ENCODE results near the gene ICAM4.

Gene ICAM4

DNA sequence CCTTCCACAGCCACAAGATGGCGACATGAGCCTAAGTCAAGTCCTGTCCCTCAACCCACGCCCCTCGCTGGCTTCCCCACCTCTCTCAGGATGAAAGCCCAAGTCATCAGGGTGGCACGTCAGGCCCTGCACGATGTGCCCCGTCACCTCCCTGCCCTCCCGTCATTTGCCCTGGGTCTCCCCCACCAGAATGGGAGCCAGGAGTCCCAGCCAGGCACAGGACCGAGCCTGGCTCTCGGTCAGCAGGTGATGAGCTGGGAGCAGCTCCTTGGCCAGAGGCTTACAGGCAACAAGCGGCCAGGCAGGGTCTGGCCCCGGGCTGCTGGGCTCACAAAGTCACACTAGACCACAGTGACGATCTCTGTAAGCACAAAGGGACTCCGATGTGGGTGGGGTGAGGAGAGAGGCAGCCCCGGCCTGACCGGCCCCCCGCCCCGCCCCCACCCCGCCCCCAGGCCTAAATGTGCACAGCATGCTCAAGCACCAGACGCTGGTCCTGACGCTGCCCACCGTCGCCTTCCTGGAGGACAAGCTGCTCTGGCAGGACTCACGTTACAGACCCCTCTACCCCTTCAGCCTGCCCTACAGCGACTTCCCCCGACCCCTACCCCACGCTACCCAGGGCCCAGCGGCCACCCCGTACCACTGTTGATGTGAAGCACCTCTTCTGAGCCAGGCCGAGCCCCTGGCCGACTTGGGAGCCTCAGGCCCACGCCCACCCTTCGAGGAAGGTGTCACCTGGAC is 27.4 kb upstream of the ICAM4 start:
- peak; percentile 85 for DNase-seq (ENCODE audit: low spot score)
- TF ChIP-seq CTCF (IDR thresholded peaks at IDR 0.05; ENCODE audit: extremely low read depth, missing control alignments), result peak; percentile 65

DNA sequence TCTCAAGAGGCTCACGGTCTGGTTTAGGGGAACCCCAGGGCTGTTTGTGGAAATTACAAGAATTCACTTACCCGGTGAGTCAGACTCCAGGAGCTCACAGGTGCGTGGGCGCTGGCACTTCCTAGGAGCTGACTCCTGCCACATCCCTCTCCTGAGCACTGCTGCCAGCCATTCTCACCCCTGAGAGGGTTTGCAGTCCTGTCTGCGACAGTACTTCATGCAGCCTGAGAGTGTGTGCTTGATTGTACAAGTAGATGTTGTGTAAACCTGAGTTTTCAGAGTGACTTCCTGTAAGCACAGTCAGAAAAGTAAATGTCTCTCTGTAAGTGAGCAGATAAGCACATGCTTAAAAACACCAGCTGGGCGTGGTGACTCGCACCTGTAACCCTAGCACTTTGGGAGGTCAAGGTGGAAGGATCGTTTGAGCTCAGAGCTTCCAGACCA is 26.6 kb upstream of the ICAM4 start:
- TF ChIP-seq CTCF (IDR thresholded peaks at IDR 0.05; ENCODE audit: extremely low read depth, missing control alignments), result no peak
- no peak for DNase-seq (ENCODE audit: low spot score)

- TF ChIP-seq CTCF (IDR thresholded peaks at IDR 0.05; ENCODE audit: extremely low read depth, missing control alignments), result no peak
- DNase-seq (ENCODE audit: low spot score), result no peak
These were observed 24.0 kb upstream of the ICAM4 start for GRCh38 chr19:10262771-10263170.

GRCh38 chr19:10266706-10267105 is 20.0 kb upstream of the ICAM4 start:
- DNase-seq (ENCODE audit: low spot score), result no peak

DNA sequence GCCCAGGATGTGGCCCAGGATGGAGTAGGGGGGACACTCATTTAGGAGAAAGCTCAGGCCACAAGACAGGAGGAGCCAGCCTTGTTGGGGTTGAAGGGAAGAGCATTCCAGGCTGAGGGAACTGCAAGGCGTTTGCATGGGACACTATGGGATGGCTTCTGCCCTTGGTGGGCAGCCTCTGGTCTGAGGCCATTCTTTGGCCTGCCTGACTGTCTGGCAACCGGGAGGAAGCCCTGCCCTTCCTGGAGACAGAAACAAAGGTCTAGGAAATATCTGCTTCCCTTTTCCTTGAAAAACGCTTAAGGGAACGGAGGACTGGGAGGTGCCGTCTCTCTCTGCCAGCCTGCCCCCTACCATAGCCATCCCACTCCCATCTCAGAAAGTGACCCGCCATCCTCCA is 18.7 kb upstream of the ICAM4 start:
- TF ChIP-seq CTCF (IDR thresholded peaks at IDR 0.05; ENCODE audit: extremely low read depth, missing control alignments), result no peak
- DNase-seq (ENCODE audit: low spot score), result no peak

More at GRCh38 chr19:10266706-10267105, 20.0 kb upstream of the ICAM4 start:
- TF ChIP-seq CTCF (IDR thresholded peaks at IDR 0.05; ENCODE audit: extremely low read depth, missing control alignments), result no peak

DNA sequence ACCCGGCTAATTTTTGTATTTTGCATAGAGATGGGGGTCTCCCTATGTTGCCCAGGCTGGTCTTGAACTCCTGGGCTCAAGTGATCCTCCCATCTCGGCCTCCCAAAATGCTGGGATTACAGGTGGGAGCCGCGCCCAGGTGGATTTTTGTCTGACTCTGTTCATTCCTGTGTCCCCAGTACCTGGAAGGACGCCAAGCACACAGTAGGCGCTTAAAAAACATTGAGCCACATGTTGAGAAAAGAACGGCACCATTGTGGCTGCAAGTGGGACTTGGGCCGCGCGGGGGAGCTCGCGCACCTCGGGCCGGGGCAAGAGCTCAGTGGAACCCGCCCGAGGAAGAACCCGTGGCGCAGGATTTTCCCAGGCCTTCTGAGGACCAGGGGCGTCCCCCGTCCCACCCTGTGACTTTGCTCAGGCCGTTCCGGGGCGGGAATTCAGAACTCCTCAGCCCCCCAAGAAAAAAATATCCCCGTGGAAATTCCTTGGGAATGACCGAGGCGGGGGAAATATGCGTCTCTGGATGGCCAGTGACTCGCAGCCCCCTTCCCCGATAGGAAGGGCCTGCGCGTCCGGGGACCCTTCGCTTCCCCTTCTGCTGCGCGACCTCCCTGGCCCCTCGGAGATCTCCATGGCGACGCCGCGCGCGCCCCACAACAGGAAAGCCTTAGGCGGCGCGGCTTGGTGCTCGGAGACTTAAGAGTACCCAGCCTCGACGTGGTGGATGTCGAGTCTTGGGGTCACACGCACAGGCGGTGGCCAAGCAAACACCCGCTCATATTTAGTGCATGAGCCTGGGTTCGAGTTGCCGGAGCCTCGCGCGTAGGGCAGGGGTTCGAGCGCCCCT is 17.2 kb upstream of the ICAM4 start:
- TF ChIP-seq CTCF (IDR thresholded peaks at IDR 0.05; ENCODE audit: extremely low read depth, missing control alignments), result peak; percentile 96
- peak; percentile 81 for DNase-seq (ENCODE audit: low spot score)

DNA sequence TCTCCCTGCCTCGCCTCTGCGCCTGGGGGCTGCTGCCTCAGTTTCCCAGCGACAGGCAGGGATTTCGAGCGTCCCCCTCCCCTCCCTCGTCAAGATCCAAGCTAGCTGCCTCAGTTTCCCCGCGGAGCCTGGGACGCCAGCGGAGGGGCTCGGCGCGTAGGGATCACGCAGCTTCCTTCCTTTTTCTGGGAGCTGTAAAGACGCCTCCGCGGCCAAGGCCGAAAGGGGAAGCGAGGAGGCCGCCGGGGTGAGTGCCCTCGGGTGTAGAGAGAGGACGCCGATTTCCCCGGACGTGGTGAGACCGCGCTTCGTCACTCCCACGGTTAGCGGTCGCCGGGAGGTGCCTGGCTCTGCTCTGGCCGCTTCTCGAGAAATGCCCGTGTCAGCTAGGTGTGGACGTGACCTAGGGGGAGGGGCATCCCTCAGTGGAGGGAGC is 16.6 kb upstream of the ICAM4 start:
- peak; percentile 72 for DNase-seq (ENCODE audit: low spot score)
- no peak for TF ChIP-seq CTCF (IDR thresholded peaks at IDR 0.05; ENCODE audit: extremely low read depth, missing control alignments)

Measured in GM20000 (cell line).